B cell (primary cell): ENCODE measurements around the gene BABAM2. TPM values are rescaled to one million over a fixed set of nuclear protein-coding genes. Genes with fewer than 3 reads are reported as not detected.

Source experiments
- ATAC-seq: fragments of 200-7000 bp; cut with Tn5 transposase; one replicate; pipeline ENCODE4 v1.10.0; 2021; ENCODE audit warnings: low read depth, mild to moderate bottlenecking, moderate number of reproducible peaks, moderate library complexity
- CTCF ChIA-PET: fragments of 350-600 bp; sonication (Branson Sonifier 250); formaldehyde crosslinking; loops from one replicate; lab custom pipeline; 2021; ENCODE audit warnings: antibody characterized with exemption, inconsistent platforms; lab: Charles Lee
- POLR2A ChIA-PET: fragments of 350-600 bp; sonication (Branson Sonifier 250); formaldehyde crosslinking; loops from one replicate; lab custom pipeline; 2021; ENCODE audit warnings: antibody characterized with exemption; lab: Charles Lee
- DNase-seq: peaks from one replicate; pipeline ENCODE4 v3.0.0; 2013
- H2AFZ ChIP-seq: 2 replicates; pipeline ENCODE4 v1.6.1; 2012; ENCODE audit warnings: mild to moderate bottlenecking, low read depth, low read length; ENCODE audit not compliant: insufficient read depth, poor library complexity, severe bottlenecking
- H3K27ac ChIP-seq, 2 donors: 1 replicate in 1 of 2; 2 replicates in 1 of 2; pipeline ENCODE4 v1.5.1; 2012 to 2013; ENCODE audit warnings: low read length in 2 of 2, mild to moderate bottlenecking in 2 of 2, moderate library complexity in 1 of 2
- H3K27me3 ChIP-seq, 4 experiments: fragments of 200-600 bp in 1 of 4; sonication (generic) in 1 of 4; replicated peaks in 1 of 4; 1 replicate in 2 of 4; 2 replicates in 2 of 4; pipeline versions ENCODE4 v1.6.1 to v1.7.0; 2013 to 2016; ENCODE audit warnings: low read length in 3 of 4, mild to moderate bottlenecking in 2 of 4, mixed read lengths in 1 of 4, moderate library complexity in 1 of 4; ENCODE audit not compliant: insufficient read depth in 4 of 4, control insufficient read depth in 3 of 4; ENCODE audit errors: control extremely low read depth in 1 of 4
- H3K36me3 ChIP-seq, 2 experiments: replicated peaks in 1 of 2; 1 replicate in 1 of 2; 2 replicates in 1 of 2; pipeline versions ENCODE4 v1.6.1 to v1.7.1; 2013; ENCODE audit warnings: low read length in 1 of 2; ENCODE audit not compliant: insufficient read depth in 2 of 2, control insufficient read depth in 1 of 2; ENCODE audit errors: control extremely low read depth in 1 of 2, extremely low read depth in 1 of 2
- H3K4me1 ChIP-seq, 2 donors: fragments of 200-600 bp in 1 of 2; sonication (generic) in 1 of 2; 1 replicate in 1 of 2; 2 replicates in 1 of 2; pipeline versions ENCODE4 v1.5.1 to v1.6.1; 2013 to 2017; ENCODE audit warnings: low read length in 2 of 2; ENCODE audit not compliant: control insufficient read depth in 2 of 2, insufficient read depth in 2 of 2
- H3K4me2 ChIP-seq: replicated peaks from 2 replicates; pipeline ENCODE3; 2012; ENCODE audit warnings: mild to moderate bottlenecking, low read depth, low read length; ENCODE audit not compliant: poor library complexity, severe bottlenecking
- H3K4me3 ChIP-seq, 5 experiments: fragments of 200-600 bp in 1 of 5; sonication (generic) in 1 of 5; 1 replicate in 3 of 5; 2 replicates in 2 of 5; pipeline versions ENCODE4 v1.5.1 to v1.7.0; 2011 to 2016; ENCODE audit warnings: low read length in 4 of 5, mild to moderate bottlenecking in 4 of 5, low read depth in 2 of 5, control low read depth in 1 of 5, moderate library complexity in 1 of 5; ENCODE audit not compliant: insufficient read depth in 1 of 5; ENCODE audit errors: control extremely low read depth in 1 of 5, extremely low read depth in 1 of 5
- H3K79me2 ChIP-seq: fragments of 200-600 bp; sonication (generic); one replicate; pipeline ENCODE4 v1.6.0; 2016; ENCODE audit warnings: low read length; ENCODE audit not compliant: control insufficient read depth, insufficient read depth
- H3K9ac ChIP-seq: fragments of 200-600 bp; sonication (generic); 2 replicates; pipeline ENCODE4 v1.6.1; 2017; ENCODE audit warnings: mild to moderate bottlenecking, low read length, moderate library complexity
- H3K9me3 ChIP-seq, 3 donors: one replicate each; pipeline versions ENCODE4 v1.6.1 to v1.7.1; 2013; ENCODE audit warnings: low read length in 2 of 3; ENCODE audit not compliant: control insufficient read depth in 2 of 3, insufficient read depth in 1 of 3; ENCODE audit errors: control extremely low read depth in 1 of 3
- H4K20me1 ChIP-seq: 2 replicates; pipeline ENCODE4 v1.6.0; 2012; ENCODE audit warnings: mild to moderate bottlenecking, low read length; ENCODE audit not compliant: insufficient read depth, control insufficient read depth, poor library complexity, severe bottlenecking
- H3K27ac Mint-ChIP-seq: one replicate; pipeline ENCODE4 v1.8.0; 2021; ENCODE audit warnings: mixed read lengths
- H3K27me3 Mint-ChIP-seq: one replicate; pipeline ENCODE4 v1.8.0; 2021; ENCODE audit warnings: mixed read lengths
- H3K4me1 Mint-ChIP-seq: one replicate; pipeline ENCODE4 v1.8.0; 2021; ENCODE audit warnings: mixed read lengths
- H3K4me3 Mint-ChIP-seq: one replicate; pipeline ENCODE4 v1.8.0; 2021; ENCODE audit warnings: mixed read lengths
- H3K9me3 Mint-ChIP-seq: one replicate; pipeline ENCODE4 v1.8.0; 2022; ENCODE audit warnings: mixed read lengths; ENCODE audit not compliant: insufficient read depth
- EZH2 ChIP-seq: IDR thresholded peaks from 2 replicates; pipeline ENCODE4 v1.6.1; 2012; ENCODE audit warnings: borderline replicate concordance, low read depth, mild to moderate bottlenecking, moderate library complexity, low read length; ENCODE audit not compliant: insufficient read depth, poor library complexity, severe bottlenecking
- WGBS: methylation state at CpG from one replicate; pipeline ENCODE4 v1.1.5; 2013; ENCODE audit warnings: missing lambda C conversion rate; ENCODE audit not compliant: insufficient coverage; 5-methylcytosine and 5-hydroxymethylcytosine counted together
- intact Hi-C: fragments of 100-400 bp; cut with micrococcal nuclease; formaldehyde crosslinking; loops from one replicate; pipeline ENCODE4 v1.10.0; 2022
- polyA plus RNA-seq: library from polyadenylated mRNA; depleted of rRNA; stranded (reverse); fragments of >200 nt; gene quantifications from 2 replicates; pipeline ENCODE4 v1.2.3, GENCODE V29; 2012
- total RNA-seq, 2 donors: library from RNA; stranded (reverse); fragments of 120-200 nt in 1 of 2; gene quantifications; 1 replicate in 1 of 2; 2 replicates in 1 of 2; pipeline versions ENCODE4 v1.2.3 to v1.2.4, GENCODE V29; 2013 to 2022
- TF ChIP-seq, protein P1 (sequence below): fragments of 200-600 bp; IDR thresholded peaks from one replicate; pipeline ENCODE4 v1.8.0; 2022; ENCODE audit warnings: antibody characterized with exemption, mild to moderate bottlenecking

Gene BABAM2
- total and polyA plus RNA-seq, 2 donors (not counting 1 experiment from before 2014, with no cell fraction given) = 22.3 to 69.6 TPM

- H3K79me2 ChIP-seq = no peaks in the 10 kb centered on the region
- no peak overlapping the region for H3K9ac ChIP-seq
- H3K4me3 ChIP-seq = no peak overlapping the region
- H3K9me3 Mint-ChIP-seq = no peaks in the 10 kb centered on the region
- no peak overlapping the region for H3K27ac ChIP-seq
- H3K4me3 Mint-ChIP-seq = no peak overlapping the region
- no peaks in the 10 kb centered on the region for H3K4me1 Mint-ChIP-seq
- H3K36me3 ChIP-seq = peaks cover 0 to 2% of the 10 kb centered on the region in 2 experiments
- H4K20me1 ChIP-seq = no peaks in the 10 kb centered on the region
- DNase-seq = no peak
- ATAC-seq = no peak
- no peak overlapping the region for H3K4me2 ChIP-seq
- H2AFZ ChIP-seq = no peak overlapping the region
- intact Hi-C loops = no loop called here
- CTCF ChIA-PET = no interaction called here
- H3K27ac Mint-ChIP-seq = no peak overlapping the region
- WGBS = 86% methylated on average over 1 of the region's 4 CpGs
- POLR2A ChIA-PET = no interaction called here
- TF ChIP-seq, protein P1, sequence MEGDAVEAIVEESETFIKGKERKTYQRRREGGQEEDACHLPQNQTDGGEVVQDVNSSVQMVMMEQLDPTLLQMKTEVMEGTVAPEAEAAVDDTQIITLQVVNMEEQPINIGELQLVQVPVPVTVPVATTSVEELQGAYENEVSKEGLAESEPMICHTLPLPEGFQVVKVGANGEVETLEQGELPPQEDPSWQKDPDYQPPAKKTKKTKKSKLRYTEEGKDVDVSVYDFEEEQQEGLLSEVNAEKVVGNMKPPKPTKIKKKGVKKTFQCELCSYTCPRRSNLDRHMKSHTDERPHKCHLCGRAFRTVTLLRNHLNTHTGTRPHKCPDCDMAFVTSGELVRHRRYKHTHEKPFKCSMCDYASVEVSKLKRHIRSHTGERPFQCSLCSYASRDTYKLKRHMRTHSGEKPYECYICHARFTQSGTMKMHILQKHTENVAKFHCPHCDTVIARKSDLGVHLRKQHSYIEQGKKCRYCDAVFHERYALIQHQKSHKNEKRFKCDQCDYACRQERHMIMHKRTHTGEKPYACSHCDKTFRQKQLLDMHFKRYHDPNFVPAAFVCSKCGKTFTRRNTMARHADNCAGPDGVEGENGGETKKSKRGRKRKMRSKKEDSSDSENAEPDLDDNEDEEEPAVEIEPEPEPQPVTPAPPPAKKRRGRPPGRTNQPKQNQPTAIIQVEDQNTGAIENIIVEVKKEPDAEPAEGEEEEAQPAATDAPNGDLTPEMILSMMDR = no peak
- TF ChIP-seq EZH2 = no peak
- H3K4me1 ChIP-seq = no peaks in the 10 kb centered on the region
- no peaks in the 10 kb centered on the region for H3K9me3 ChIP-seq
- H3K27me3 ChIP-seq = no peaks in the 10 kb centered on the region
- no peaks in the 10 kb centered on the region for H3K27me3 Mint-ChIP-seq
Observed at GRCh38 chr2:28163028-28163427, 272.5 kb downstream of the BABAM2 start.

GRCh38 chr2:28163627-28164279 lies 273.2 kb downstream of the BABAM2 start:
- Histone ChIP-seq H4K20me1 (no peaks in the 10 kb centered on the region), H3K4me2 (no peak overlapping the region), H3K79me2 (no peaks in the 10 kb centered on the region), H3K27ac (no peak overlapping the region), H3K4me3 (no peak overlapping the region), H3K9ac (no peak overlapping the region), H3K4me1 (no peaks in the 10 kb centered on the region), H3K27me3 (no peaks in the 10 kb centered on the region), H3K36me3 (peaks cover 0 to 2% of the 10 kb centered on the region in 2 experiments), H3K9me3 (no peaks in the 10 kb centered on the region), H2AFZ (no peak overlapping the region)
- Mint-ChIP-seq H3K9me3 (no peaks in the 10 kb centered on the region), H3K4me1 (no peaks in the 10 kb centered on the region), H3K27ac (no peak overlapping the region), H3K27me3 (no peaks in the 10 kb centered on the region), H3K4me3 (no peak overlapping the region)
- WGBS = 97% methylated on average over 3 of the region's 6 CpGs
- TF ChIP-seq, protein P1 = no peak
- TF ChIP-seq EZH2 = no peak
- ChIA-PET POLR2A (no interaction called here), CTCF (no interaction called here)
- intact Hi-C loops = no loop called here
- DNase-seq = no peak
- ATAC-seq = no peak
